ENCODE results near the gene MFSD11.
"Not testable (repeated sequence)": the region's sequence is repeated elsewhere in the genome, so short reads cannot be mapped to it uniquely, and the experiment has no call there.

MFSD11 gene

DNA sequence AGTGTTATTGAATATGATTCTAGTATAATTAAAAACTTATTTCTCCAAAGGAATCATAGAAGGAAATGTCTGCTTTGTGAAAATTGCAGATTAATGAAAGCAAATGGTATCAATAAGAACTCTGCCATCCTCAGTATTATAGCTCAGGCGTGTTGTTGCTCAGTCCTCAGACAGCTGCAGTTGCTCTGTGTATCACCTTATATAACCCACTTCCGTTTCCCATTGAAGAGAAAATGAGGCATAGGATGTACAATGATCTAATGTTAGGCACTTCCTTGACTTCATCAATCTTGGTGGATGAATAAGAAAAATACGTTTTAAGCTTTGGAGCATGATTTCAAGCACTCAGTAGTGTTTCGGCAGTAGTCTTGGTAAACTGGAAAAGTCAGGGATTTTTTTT, 14.1 kb downstream of the MFSD11 start:
- no peak for DNase-seq

DNA sequence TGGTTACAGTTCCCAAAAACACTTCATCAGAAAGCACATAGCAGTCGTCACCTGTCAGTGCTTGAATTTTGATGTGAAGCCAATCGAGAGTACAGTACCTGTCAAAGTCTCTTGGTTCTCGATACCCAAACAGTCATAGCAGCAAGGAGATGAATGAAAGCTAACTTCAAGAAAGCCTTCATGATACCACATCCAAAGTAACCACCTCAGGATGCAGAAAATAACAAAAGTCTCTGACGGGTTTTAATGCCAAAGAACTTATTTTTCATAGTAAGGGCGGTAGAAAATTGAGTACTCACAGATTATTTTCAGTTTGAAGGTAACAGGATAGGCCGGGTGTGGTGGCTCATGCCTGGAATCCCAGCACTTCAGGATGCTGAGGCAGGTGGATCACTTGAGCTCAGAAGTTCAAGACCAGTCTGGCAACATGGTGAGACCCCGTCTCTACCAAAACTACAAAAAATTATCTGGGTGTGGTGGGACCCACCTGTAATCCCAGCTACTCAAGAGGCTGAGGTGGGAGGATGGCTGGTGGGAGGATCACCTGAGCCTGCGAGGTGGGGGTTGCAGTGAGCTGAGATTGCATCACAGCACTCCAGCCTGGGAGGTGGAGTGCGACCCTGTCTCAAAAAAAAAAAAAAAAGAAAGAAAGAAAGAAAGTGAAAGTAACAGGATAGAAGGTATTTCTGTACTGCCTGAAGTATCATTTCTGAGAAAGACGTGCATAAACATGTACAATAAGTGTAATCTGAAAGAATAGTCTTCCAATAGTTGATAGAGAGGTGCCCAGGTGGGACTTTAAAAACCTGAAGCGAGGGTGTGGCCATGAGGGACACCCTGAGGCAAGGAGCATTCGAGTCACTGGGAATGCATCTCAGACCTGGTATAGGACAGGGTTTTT, 15.4 kb downstream of the MFSD11 start:
- no peak for DNase-seq

DNA sequence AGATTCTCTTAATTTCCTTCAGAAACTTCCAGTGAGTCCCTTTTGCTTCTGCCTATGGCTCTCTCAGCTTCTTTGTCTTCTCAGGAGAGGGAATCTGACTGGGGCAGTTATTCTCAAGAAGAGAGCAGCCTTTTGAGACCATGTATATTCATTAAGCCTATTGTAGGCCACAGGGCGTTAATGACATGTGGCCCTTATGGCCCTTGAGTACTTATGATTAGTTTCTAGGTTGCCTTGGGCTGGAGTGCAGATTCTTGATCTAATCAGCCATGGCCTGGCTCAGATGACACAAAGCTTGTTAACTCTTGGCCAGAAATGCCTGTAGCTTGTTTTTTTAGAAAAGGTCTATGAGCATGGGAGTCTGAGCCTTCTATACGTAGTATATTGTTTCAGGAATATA, 17.4 kb downstream of the MFSD11 start:
- DNase-seq: no peak

DNA sequence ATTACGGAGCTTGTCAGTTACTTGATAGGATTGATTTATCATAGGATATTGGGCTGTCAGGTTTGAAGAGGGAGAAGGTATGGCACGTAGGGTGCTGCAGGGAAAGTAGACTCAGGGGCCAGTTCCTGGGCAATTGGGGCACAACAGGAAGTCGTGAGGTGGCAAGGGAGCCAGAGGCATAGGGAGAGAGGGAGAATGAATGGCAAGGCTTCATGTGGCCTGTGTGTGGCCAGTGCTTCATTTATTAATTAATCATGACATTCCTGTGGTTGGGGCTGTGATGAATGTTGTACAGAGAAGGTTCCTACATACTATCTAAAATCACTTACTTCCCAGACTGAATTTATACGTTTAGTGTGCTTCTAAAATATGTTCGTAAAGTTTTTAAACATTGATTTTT, 19.3 kb downstream of the MFSD11 start:
- DNase-seq: no peak

DNA sequence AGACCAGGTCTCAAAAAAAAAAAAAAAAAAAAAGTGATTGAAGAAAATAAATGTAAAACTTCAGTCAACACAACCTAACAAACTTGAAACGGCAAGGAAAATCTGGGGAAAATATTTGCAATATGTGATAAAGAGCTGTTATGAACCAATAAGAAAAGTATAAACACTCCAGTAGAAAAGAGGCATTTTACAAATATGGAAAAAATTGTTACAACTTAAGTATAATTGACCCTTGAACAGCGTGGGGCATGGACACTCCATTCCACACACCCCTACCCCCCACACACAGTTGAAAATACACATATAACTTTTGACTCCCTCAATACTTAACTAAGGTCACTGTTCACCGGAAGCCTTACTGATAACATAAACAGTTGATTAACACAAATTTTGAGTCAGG, 20.7 kb downstream of the MFSD11 start:
- DNase-seq: no peak

DNA sequence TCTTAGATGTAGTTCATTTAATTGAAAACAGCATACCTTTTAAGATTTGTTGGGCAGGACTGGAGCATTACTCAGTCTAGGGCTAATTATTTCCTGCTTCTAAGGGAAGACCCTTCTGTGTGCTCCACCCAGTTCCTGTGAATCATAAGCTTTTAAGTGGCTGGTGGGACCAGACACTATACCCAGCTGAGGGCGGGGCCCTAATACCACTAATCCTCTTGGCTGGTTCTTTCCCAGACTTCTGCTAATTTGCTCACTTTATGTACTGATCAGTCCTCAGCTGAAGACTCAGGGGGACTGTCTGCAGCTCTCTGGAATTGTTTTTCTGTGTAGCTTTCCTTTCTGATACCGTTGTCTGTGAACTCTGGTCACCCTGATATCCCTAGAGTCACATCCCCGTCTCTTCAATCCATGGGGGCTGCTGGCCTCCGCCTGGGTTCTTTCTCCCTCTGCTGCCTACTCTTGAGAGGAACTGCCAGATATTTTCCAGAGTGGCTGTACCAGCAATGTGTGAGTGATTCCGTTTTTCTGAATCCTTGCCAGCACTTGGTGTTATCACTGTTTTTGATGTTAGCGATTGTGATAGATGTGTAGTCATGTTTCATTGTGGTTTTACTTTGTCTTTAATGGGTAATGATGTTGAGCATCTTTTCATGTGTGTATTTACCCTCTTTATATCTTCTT, 35.1 kb downstream of the MFSD11 start:
- DNase-seq: peak; percentile 88

DNA sequence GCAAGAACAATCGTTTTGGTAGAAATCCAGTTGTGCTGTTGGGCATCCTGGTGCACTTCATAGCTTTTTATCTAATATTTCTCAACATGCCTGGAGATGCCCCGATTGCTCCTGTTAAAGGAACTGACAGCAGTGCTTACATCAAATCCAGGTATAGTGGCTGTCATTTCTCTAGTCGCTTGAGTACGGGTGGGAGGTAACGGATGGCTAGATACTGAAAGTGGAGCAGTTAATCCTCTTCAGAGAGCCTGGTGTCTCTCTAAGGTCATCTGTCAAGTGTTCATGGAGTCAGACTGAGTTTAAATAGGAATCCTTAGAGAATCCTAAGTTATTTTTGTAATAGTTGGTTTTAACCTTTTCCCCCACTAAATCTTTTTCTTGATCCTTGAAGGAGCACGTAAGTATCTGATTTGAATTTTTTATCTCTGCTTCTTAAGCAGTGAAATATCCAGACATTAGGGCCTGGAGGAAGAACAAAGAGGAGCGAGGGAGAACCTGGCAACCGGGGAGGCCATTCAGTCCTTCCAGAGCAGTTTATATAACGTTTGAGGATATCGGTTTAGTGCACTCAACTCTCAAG, 37.2 kb downstream of the MFSD11 start:
- DNase-seq: no peak

DNA sequence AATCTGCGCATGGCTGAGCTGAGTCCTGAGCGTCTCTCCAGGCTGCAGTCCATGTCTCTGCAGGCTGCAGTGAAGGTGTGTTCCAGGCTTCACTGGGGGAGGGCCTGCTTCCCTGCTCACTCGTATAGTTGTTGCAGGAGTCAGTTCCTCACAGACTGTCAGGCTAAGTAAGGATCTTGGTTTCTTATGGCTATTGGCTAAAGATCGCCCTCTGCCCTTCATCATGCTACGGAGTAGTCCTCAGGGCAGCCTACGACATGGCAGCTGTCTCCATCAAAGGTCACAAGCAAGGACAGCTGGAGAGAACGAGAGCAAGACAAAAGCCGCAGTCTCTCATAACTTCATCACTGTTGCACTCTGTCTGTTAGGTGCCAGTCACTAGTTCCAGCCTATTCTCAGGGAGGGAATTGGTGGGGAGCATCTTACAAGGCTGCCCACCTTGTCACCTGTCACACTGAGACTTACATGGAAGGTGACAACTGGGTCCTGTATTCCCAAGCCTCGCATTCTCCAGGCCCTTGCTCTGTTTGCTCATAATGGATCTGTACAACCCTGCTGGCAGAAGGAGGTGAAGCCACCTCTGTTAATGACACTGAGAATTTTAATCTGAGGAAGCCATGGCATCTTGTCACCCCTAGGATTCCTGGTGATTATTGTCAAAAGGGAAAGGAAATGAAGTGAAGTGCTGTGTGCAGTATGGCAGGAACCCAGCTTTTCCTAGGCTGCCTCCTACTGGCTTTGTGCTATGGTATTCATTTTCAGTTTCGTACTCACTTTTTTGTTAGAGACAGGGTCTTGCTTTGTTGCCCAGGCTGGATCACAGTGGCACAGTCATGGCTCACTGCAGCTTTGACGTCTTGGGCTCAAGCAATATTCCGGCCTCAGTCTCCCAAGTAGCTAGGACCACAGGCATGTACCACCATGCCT, 43.4 kb downstream of the MFSD11 start:
- no peak for DNase-seq

DNA sequence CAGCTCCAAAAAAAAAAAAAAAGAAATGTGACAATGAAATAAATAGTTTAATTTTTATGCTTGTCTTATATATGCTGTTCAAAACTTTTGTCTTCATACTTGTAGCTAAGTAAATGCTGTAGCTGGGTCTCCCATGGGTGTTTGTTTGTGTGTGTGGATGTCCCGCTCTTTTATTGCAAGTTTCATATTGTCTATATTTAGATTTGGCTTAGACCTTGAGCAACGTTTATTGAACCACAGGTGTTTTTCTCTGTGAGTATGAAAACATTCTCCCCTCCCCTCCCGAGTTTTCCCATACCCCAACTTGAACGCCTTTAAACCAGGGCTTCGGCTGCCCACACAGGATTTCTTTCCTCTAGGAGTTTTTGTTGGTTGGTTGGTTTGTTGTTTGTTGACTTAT, 45.2 kb downstream of the MFSD11 start:
- no peak for DNase-seq

DNA sequence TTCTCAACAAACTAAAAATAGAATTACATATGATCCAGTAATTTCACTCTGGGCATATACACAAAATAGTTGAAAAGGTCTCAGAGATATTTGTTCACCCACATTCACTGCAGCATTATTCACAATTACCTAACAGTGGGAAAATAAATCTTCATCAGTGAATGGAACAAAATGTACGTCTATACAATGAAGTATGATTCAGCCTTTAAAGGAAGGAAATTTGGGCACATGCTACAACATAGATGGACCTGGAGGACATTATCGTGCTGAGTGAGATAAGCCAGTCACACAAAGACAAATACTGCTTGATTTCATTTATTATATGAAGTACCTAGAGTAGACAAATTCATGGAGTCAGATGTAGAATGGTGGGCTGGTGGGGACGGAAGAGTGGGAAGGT, 47.0 kb downstream of the MFSD11 start:
- DNase-seq: no peak

DNA sequence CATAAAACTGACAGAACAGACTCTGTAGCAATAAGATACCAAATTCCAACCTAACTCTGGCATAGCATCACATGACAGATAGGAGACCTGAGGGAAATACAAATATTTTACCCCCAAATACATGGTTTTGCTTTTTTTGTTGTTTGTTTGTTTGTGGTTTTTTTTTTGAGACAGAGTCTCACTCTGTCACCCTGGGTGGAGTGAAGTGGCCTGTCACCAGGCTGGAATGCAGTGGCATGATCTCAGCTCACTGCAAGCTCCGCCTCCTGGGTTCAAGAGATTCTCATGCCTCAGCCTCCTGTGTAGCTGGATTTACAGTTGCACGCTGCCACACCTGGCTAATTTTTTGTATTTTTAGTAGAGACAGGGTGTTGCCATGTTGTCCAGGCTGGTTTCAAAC, 49.9 kb downstream of the MFSD11 start:
- not testable (repeated sequence) for DNase-seq

DNA sequence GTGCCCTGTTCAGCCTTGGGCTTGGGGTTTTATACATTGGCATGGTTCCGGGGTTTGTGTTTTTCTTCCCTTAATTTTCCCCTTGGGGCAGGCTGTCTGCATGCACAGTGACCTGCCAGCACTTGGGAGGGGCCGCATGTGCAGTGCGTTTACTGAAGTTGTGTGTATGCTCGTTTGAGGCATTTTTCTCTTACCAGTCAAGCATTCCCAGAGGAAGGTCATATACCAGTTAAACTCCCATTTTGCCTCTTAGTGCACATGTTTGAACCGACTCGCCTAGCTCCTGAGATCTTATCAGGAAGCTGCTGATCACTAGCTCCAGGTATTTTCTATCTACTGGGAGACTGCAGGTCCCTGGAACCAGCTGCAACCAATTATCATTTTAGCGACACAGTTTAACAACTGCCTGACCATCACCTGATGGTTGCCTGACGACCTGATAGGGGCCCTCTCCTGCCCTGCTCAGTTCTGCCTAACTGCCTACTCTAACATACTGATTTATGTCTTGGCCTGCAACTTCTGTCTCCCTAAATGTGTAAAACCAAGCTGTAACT, 51.4 kb downstream of the MFSD11 start:
- no peak for DNase-seq

DNA sequence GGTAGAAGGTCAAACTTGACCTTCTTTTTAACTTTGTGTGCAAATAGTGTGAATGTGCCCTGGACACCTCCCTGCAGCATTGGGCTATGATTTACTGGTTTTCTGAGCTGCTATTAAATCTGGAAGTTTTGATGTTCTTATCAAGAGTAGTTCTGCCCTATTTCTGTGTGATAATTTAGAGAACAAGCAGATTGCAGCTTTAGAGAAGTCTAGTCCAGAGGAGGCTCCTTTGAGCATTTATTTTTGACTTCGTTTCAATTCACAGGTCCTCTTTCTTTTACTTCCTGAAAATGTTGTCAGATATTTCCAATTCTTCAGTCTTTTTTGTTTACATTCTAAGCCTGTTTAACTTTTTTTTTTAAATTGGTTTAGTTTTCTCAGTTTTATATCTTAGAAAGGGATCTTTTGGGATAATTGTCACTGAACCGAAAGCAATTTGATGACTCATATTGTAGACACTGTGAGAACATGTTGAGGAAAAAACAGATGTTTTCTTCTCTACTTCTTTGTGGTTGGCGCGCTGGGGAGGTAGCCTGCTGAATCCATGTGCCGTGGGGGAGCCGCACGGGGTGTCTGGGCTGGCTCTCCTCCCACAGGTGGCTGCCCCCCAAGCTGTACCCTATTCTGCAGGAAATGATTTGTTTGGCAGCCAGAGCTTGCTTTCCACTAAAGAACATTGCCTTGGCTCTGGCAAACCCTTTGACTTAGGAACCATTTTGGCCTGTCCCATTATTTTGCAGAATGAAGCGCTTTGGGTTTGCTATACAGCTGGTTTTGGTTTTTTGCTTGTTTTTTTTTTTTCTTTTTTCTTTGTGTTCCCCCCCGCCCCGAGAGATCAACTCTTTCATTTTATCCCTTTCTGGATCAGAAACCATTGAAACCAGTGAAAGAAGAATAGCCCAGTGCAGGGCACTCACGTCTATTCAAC, 53.4 kb downstream of the MFSD11 start:
- peak; percentile 50 for DNase-seq

DNA sequence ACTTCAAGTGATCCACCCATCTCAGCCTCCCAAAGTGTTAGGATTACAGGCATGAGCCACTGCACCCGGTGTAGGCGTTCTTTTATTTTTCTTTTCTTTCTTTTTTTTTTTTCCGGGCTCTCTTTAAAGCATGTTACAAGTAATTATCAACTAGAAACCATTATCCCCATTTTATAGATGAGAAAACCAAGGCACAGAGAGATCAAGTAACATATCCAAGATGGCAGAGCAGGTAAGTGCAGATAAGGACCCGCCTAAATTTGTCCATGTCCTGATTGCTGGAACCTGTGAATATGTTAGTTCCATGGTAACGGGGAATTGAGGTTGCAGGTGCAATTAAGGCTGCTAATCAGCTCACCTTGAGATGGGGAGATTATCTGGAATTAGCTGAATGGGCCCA, 54.4 kb downstream of the MFSD11 start:
- no peak for DNase-seq

DNA sequence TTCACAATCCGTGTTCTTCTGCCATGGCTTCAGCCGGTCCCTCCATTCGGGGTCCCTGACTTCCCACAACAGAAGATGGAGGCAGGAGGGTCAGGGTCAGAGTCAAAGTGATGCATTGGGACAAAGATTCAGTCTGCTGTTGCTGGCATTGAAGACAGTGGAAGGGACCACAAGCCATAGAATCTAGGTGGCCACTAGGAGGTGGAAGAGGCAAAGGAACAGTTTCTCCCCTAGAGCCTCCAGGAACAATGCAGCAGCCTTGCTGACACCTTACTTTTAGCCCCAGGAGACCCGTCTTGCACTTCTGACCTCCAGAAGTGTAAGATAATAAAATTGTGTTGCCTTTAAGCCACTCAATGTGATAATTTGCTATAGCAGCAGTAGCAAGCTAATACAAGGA, 55.9 kb downstream of the MFSD11 start:
- peak; percentile 42 for DNase-seq

DNA sequence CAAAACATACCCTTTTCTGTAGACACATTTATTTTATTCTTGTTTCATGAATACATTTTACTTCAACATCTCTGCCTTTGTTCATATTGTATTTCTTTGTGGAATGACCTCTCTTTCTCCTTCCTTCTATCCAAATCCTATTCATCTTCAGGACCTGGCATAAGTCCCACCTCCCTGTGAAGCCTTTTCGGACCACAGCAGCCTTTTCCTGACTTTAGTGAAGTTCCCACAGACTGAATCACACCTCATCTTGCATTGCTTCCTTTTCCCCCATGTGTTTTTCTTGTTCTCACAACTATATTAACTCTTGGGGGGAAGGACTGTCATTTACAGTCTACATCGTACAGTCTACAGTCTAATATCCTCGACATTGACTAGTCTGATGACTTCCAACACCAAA, 58.2 kb downstream of the MFSD11 start:
- DNase-seq: no peak

DNA sequence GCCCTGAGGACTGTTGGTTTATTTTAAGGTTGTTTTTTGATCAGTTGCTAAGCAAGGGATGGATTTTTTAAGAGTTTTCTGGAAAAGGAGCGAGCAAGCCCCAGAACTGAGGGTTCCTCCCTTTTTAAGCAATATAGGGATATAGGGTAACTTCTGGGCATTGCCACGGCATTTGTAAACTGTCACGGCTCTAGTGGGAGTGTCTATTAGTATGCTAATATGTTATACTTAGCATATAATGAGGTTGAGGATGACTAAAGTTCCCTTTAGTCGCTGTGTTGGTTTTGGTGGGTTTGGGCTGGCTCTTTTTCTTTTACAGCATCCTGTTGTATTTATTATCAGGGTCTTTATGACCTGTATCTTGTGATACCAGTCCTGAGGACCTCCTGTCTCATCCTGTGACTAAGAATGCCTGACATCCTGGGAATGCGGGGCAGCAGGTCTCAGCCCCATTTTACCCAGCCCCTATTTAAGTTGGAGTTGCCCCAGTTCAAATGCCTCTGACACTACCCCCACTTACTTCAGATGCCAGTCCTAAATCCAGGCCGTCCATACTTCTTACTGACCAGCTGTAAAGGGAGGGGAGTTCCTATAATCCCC, 59.4 kb downstream of the MFSD11 start:
- DNase-seq: no peak

DNA sequence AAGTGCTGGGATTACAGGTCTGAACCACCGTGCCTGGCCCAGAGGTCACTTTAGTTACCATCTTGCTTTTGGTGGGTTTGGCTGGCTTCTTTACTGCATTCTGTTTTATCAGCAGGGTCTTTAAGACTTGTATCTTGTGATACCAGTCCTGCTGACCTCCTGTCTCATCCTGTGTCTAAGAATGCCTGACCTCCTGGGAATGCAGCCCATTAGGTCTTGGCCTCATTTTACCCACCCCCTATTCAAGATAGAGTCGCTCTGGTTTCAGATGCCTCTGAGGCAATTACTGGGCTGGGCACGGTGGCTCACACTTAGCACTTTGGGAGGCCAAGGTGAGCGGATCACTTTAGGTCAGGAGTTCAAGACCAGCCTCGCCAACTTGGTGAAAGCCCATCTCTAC, 63.8 kb downstream of the MFSD11 start:
- no peak for DNase-seq

DNA sequence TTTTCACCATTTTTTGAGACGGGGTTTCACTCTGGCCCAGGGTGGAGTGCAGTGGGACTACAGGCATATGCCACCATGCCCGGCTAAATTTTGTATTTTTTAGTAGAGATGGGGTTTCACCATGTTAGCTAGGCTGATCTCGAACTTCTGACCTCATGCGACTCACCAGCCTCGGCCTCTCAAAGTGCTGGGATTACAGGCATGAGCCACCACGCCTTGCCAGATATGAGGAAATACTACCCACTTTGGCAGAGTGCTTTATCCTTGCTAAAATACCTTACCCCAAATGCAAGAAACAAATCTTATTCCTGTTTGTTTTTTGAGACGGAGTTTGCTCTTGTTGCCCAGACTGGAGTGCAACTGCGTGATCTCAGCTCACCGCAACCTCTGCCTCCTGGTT, 67.4 kb downstream of the MFSD11 start:
- peak; percentile 42 for DNase-seq

DNA sequence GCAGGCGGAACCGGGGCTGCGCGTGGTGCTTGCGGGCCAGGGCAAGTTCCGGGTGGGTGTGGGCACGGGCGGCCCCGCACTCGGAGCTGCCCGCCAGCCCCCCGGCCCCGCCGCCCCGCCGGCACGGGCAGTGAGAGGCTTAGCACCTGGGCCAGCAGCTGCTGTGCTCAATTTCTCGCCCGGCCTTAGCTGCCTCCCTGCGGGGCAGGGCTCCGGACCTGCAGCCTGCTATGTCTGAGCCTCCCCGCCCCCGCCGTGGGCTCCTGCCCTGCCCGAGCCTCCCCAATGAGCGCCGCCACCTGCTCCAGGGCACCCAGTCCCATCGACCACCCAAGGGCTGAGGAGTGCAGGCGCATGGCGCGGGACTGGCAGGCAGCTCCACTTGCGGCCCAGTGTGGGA, 68.2 kb downstream of the MFSD11 start:
- not testable (repeated sequence) for DNase-seq

DNA sequence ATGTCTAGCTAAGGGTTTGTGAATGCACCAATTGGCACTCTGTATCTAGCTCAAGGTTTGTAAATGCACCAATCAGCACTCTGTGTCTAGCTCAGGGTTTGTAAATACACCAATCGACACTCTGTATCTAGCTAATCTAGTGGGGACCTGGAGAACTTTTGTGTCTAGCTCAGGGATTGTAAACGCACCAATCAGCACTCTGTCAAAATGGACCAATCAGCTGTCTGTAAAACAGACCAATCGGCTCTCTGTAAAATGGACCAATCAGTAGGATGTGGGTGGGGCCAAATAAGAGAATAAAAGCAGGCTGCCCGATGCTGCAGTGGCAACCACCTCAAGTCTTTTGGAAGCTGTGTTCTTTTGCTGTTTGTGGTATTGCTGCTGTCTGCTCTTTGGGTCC, 68.8 kb downstream of the MFSD11 start:
- DNase-seq: not testable (repeated sequence)
